HT1080 (cell line): ENCODE measurements around the gene ECPAS. TPM values are rescaled to one million over a fixed set of nuclear protein-coding genes. Genes with fewer than 3 reads are reported as not detected.
A peak's percentile ranks its signal among the peaks of the same experiment; 100 is the strongest.
"Not testable (repeated sequence)": the region's sequence is repeated elsewhere in the genome, so short reads cannot be mapped to it uniquely, and the experiment has no call there.

Source experiments
- DNase-seq: peaks from one replicate; pipeline ENCODE4 v3.0.0-alpha.2; 2015; ENCODE audit warnings: low read depth
- total RNA-seq: library from RNA; depleted of rRNA; stranded (reverse); fragments of >200 nt; shearing (Covaris generic); gene quantifications from 2 replicates; pipeline ENCODE4 v1.2.3, GENCODE V29; 2014

The ECPAS gene
- total RNA-seq, 1 experiment from 2014 or later = 59.3 TPM

GRCh38 chr9:111474385-111474784, 9.8 kb downstream of the ECPAS start:
- no peak for DNase-seq

GRCh38 chr9:111467778-111468367, 16.3 kb downstream of the ECPAS start:
- DNase-seq = no peak

- DNase-seq = no peak
These were observed 21.1 kb downstream of the ECPAS start for GRCh38 chr9:111463048-111463447.

GRCh38 chr9:111458139-111459009, 25.8 kb downstream of the ECPAS start:
- DNase-seq = no peak

- no peak for DNase-seq
These were observed 27.7 kb downstream of the ECPAS start for GRCh38 chr9:111456529-111456928.

GRCh38 chr9:111455638-111456037, 28.5 kb downstream of the ECPAS start:
- no peak for DNase-seq

- DNase-seq = no peak
These were observed 29.4 kb downstream of the ECPAS start for GRCh38 chr9:111454751-111455150.

- no peak for DNase-seq
These were observed 32.6 kb downstream of the ECPAS start for GRCh38 chr9:111451570-111451969.

GRCh38 chr9:111450124-111450523, 34.1 kb downstream of the ECPAS start:
- DNase-seq = no peak

GRCh38 chr9:111449705-111450104, 34.5 kb downstream of the ECPAS start:
- no peak for DNase-seq

GRCh38 chr9:111445799-111446198, 38.4 kb downstream of the ECPAS start:
- not testable (repeated sequence) for DNase-seq

GRCh38 chr9:111443454-111443853, 40.7 kb downstream of the ECPAS start:
- no peak for DNase-seq

- no peak for DNase-seq
These were observed 41.7 kb downstream of the ECPAS start for GRCh38 chr9:111442360-111443027.

- DNase-seq = no peak
These were observed 44.0 kb downstream of the ECPAS start for GRCh38 chr9:111440226-111440625.

GRCh38 chr9:111438541-111439235, 45.5 kb downstream of the ECPAS start:
- no peak for DNase-seq

GRCh38 chr9:111436571-111436970, 47.6 kb downstream of the ECPAS start:
- DNase-seq = no peak

- no peak for DNase-seq
These were observed 51.1 kb downstream of the ECPAS start for GRCh38 chr9:111433082-111433481.

GRCh38 chr9:111431684-111432083, 52.5 kb downstream of the ECPAS start:
- DNase-seq = no peak

- no peak for DNase-seq
These were observed 55.0 kb downstream of the ECPAS start for GRCh38 chr9:111429175-111429574.

- peak; percentile 59 for DNase-seq
These were observed 57.0 kb downstream of the ECPAS start for GRCh38 chr9:111427186-111427585.

GRCh38 chr9:111423389-111423788, 60.8 kb downstream of the ECPAS start:
- no peak for DNase-seq

GRCh38 chr9:111414406-111414805, 69.8 kb downstream of the ECPAS start:
- no peak for DNase-seq
